ENCODE data around the gene WNT3.
"Not testable (repeated sequence)": the region's sequence is repeated elsewhere in the genome, so short reads cannot be mapped to it uniquely, and the experiment has no call there.

Gene WNT3

GRCh38 chr17:46813920-46814319 is 4.6 kb downstream of the WNT3 start:
- no peak for DNase-seq (ENCODE audit: low read depth)

GRCh38 chr17:46812624-46813318 is 5.7 kb downstream of the WNT3 start:
- no peak for DNase-seq (ENCODE audit: low read depth)

- no peak for DNase-seq (ENCODE audit: low read depth)
These were observed 6.4 kb downstream of the WNT3 start for GRCh38 chr17:46811978-46812583.

- DNase-seq (ENCODE audit: low read depth), result no peak
These were observed 7.7 kb downstream of the WNT3 start for GRCh38 chr17:46810837-46811236.

- no peak for DNase-seq (ENCODE audit: low read depth)
These were observed 9.4 kb downstream of the WNT3 start for GRCh38 chr17:46809110-46809571.

- no peak for DNase-seq (ENCODE audit: low read depth)
These were observed 12.7 kb downstream of the WNT3 start for GRCh38 chr17:46805771-46806170.

- DNase-seq (ENCODE audit: low read depth), result no peak
These were observed 14.9 kb downstream of the WNT3 start for GRCh38 chr17:46803544-46803943.

GRCh38 chr17:46802800-46803199 is 15.7 kb downstream of the WNT3 start:
- no peak for DNase-seq (ENCODE audit: low read depth)

- DNase-seq (ENCODE audit: low read depth), result no peak
These were observed 17.9 kb downstream of the WNT3 start for GRCh38 chr17:46800573-46800972.

GRCh38 chr17:46796956-46797530 is 21.4 kb downstream of the WNT3 start:
- DNase-seq (ENCODE audit: low read depth), result no peak

GRCh38 chr17:46796524-46796923 is 22.0 kb downstream of the WNT3 start:
- DNase-seq (ENCODE audit: low read depth), result no peak

- DNase-seq (ENCODE audit: low read depth), result no peak
These were observed 22.4 kb downstream of the WNT3 start for GRCh38 chr17:46796084-46796483.

- DNase-seq (ENCODE audit: low read depth), result no peak
These were observed 23.0 kb downstream of the WNT3 start for GRCh38 chr17:46795379-46795952.

GRCh38 chr17:46794318-46794717 is 24.2 kb downstream of the WNT3 start:
- no peak for DNase-seq (ENCODE audit: low read depth)

- DNase-seq (ENCODE audit: low read depth), result no peak
These were observed 25.0 kb downstream of the WNT3 start for GRCh38 chr17:46793541-46793940.

GRCh38 chr17:46793023-46793422 is 25.5 kb downstream of the WNT3 start:
- DNase-seq (ENCODE audit: low read depth), result not testable (repeated sequence)

- DNase-seq (ENCODE audit: low read depth), result no peak
These were observed 26.4 kb downstream of the WNT3 start for GRCh38 chr17:46792071-46792470.

GRCh38 chr17:46791531-46791930 is 27.0 kb downstream of the WNT3 start:
- no peak for DNase-seq (ENCODE audit: low read depth)

- DNase-seq (ENCODE audit: low read depth), result no peak
These were observed 28.3 kb downstream of the WNT3 start for GRCh38 chr17:46790216-46790615.

GRCh38 chr17:46789610-46790009 is 28.9 kb downstream of the WNT3 start:
- no peak for DNase-seq (ENCODE audit: low read depth)

- DNase-seq (ENCODE audit: low read depth), result no peak
These were observed 29.7 kb downstream of the WNT3 start for GRCh38 chr17:46788796-46789195.

- no peak for DNase-seq (ENCODE audit: low read depth)
These were observed 30.2 kb downstream of the WNT3 start for GRCh38 chr17:46788300-46788699.

GRCh38 chr17:46787478-46787877 is 31.0 kb downstream of the WNT3 start:
- no peak for DNase-seq (ENCODE audit: low read depth)
